ENCODE results near the gene SCFD2.
"Not testable (repeated sequence)": the region's sequence is repeated elsewhere in the genome, so short reads cannot be mapped to it uniquely, and the experiment has no call there.

SCFD2 gene

GRCh38 chr4:52840531-52841370 lies 525.1 kb downstream of the SCFD2 start:
- DNase-seq, result no peak

GRCh38 chr4:52838729-52839586 lies 526.9 kb downstream of the SCFD2 start:
- DNase-seq, result no peak

- no peak for DNase-seq
These were observed 527.9 kb downstream of the SCFD2 start for GRCh38 chr4:52837716-52838558.

GRCh38 chr4:52836678-52837077 lies 529.2 kb downstream of the SCFD2 start:
- no peak for DNase-seq

- no peak for DNase-seq
These were observed 529.7 kb downstream of the SCFD2 start for GRCh38 chr4:52836120-52836519.

GRCh38 chr4:52834641-52835456 lies 531.0 kb downstream of the SCFD2 start:
- not testable (repeated sequence) for DNase-seq

- no peak for DNase-seq
These were observed 531.8 kb downstream of the SCFD2 start for GRCh38 chr4:52833941-52834525.

GRCh38 chr4:52825460-52826090 lies 540.3 kb downstream of the SCFD2 start:
- DNase-seq, result no peak

GRCh38 chr4:52824603-52825459 lies 541.0 kb downstream of the SCFD2 start:
- DNase-seq, result no peak

- no peak for DNase-seq
These were observed 541.6 kb downstream of the SCFD2 start for GRCh38 chr4:52824270-52824602.

- no peak for DNase-seq
These were observed 542.2 kb downstream of the SCFD2 start for GRCh38 chr4:52823702-52824092.
